ENCODE results near the gene SERHL2. TPM values are rescaled to one million over a fixed set of nuclear protein-coding genes. Genes with fewer than 3 reads are reported as not detected.
"Not testable (repeated sequence)": the region's sequence is repeated elsewhere in the genome, so short reads cannot be mapped to it uniquely, and the experiment has no call there.

Gene SERHL2
- total RNA-seq, 1 donor from 2014 or later: 2.8 TPM

- DNase-seq (ENCODE audit: extremely low spot score, unreplicated experiment): no peak
- H3K27me3 Mint-ChIP-seq: peaks cover 12% of the 10 kb centered on the region
- no peak overlapping the region for H3K27ac Mint-ChIP-seq
- no peaks in the 10 kb centered on the region for H3K9me3 Mint-ChIP-seq
- no peaks in the 10 kb centered on the region for H3K36me3 Mint-ChIP-seq
- no peak for TF ChIP-seq CTCF (conservative IDR thresholded peaks at IDR 0.05)
- H3K4me3 Mint-ChIP-seq: no peak overlapping the region
- H3K4me1 Mint-ChIP-seq (ENCODE audit: unreplicated experiment): peaks cover 3% of the 10 kb centered on the region
Observed at GRCh38 chr22:42544686-42545085, 9.1 kb upstream of the SERHL2 start.

- Mint-ChIP-seq H3K27ac (no peak overlapping the region), H3K4me3 (no peak overlapping the region), H3K9me3 (no peaks in the 10 kb centered on the region), H3K4me1 (ENCODE audit: unreplicated experiment) (peaks cover 3% of the 10 kb centered on the region), H3K27me3 (peaks cover 12% of the 10 kb centered on the region), H3K36me3 (no peaks in the 10 kb centered on the region)
- no peak for TF ChIP-seq CTCF (conservative IDR thresholded peaks at IDR 0.05)
- no peak for DNase-seq (ENCODE audit: extremely low spot score, unreplicated experiment)
Observed at GRCh38 chr22:42547562-42547961, 6.2 kb upstream of the SERHL2 start.

GRCh38 chr22:42548126-42548525, 5.6 kb upstream of the SERHL2 start:
- not testable (repeated sequence) for H3K9me3 Mint-ChIP-seq; DNase-seq (ENCODE audit: extremely low spot score, unreplicated experiment); H3K4me1 Mint-ChIP-seq (ENCODE audit: unreplicated experiment); H3K36me3 Mint-ChIP-seq; H3K27ac Mint-ChIP-seq; H3K4me3 Mint-ChIP-seq
- H3K27me3 Mint-ChIP-seq: peaks cover 12% of the 10 kb centered on the region

- H3K36me3 Mint-ChIP-seq: no peaks in the 10 kb centered on the region
- TF ChIP-seq CTCF (conservative IDR thresholded peaks at IDR 0.05): no peak
- H3K9me3 Mint-ChIP-seq: no peaks in the 10 kb centered on the region
- no peak for DNase-seq (ENCODE audit: extremely low spot score, unreplicated experiment)
- H3K4me1 Mint-ChIP-seq (ENCODE audit: unreplicated experiment): peaks cover 3% of the 10 kb centered on the region
- peaks cover 13% of the 10 kb centered on the region for H3K27me3 Mint-ChIP-seq
- H3K4me3 Mint-ChIP-seq: no peak overlapping the region
- no peak overlapping the region for H3K27ac Mint-ChIP-seq
Observed at GRCh38 chr22:42548597-42549330, 5.0 kb upstream of the SERHL2 start.

- DNase-seq (ENCODE audit: extremely low spot score, unreplicated experiment): no peak
- no peak for TF ChIP-seq CTCF (conservative IDR thresholded peaks at IDR 0.05)
- peaks cover 3% of the 10 kb centered on the region for H3K4me1 Mint-ChIP-seq (ENCODE audit: unreplicated experiment)
- H3K27ac Mint-ChIP-seq: no peak overlapping the region
- H3K27me3 Mint-ChIP-seq: peaks cover 15% of the 10 kb centered on the region
- H3K9me3 Mint-ChIP-seq: no peaks in the 10 kb centered on the region
- H3K36me3 Mint-ChIP-seq: no peaks in the 10 kb centered on the region
- H3K4me3 Mint-ChIP-seq: no peak overlapping the region
Observed at GRCh38 chr22:42549331-42550060, 4.3 kb upstream of the SERHL2 start.

- TF ChIP-seq CTCF (conservative IDR thresholded peaks at IDR 0.05): peak; percentile 22
- not testable (repeated sequence) for DNase-seq (ENCODE audit: extremely low spot score, unreplicated experiment); H3K27ac Mint-ChIP-seq; H3K9me3 Mint-ChIP-seq; H3K4me1 Mint-ChIP-seq (ENCODE audit: unreplicated experiment); H3K36me3 Mint-ChIP-seq
- Mint-ChIP-seq H3K27me3 (peaks cover 12% of the 10 kb centered on the region), H3K4me3 (peak overlapping the region; percentile 54)
Observed at GRCh38 chr22:42552294-42552647, 1.5 kb upstream of the SERHL2 start.

Measured in type B pancreatic cell (in vitro differentiated cells).